Adrenal gland (tissue), 12 donors: ENCODE results near the gene CRELD1. TPM values are rescaled to one million over a fixed set of nuclear protein-coding genes. Genes with fewer than 3 reads are reported as not detected.

Experiments used
- DNase-seq, 7 donors: peaks; one replicate each; pipeline ENCODE4 v3.0.0-alpha.2; 2019 to 2020
- H3K27ac ChIP-seq, 5 donors: fragments of 200-600 bp; sonication (generic) in 4 of 5; 1 replicate in 3 of 5; 2 replicates in 2 of 5; pipeline versions ENCODE4 v1.5.1 to v1.8.0; 2016 to 2020; ENCODE audit warnings: mild to moderate bottlenecking in 1 of 5
- H3K27me3 ChIP-seq: fragments of 200-600 bp; 2 replicates; pipeline ENCODE4 v1.8.0; 2021
- H3K36me3 ChIP-seq, 2 donors: fragments of 200-600 bp; replicated peaks in 1 of 2; 1 replicate in 1 of 2; 2 replicates in 1 of 2; pipeline versions ENCODE4 v1.5.1 to v1.8.0; 2018 to 2022
- H3K4me1 ChIP-seq, 2 donors: fragments of 200-600 bp; replicated peaks in 1 of 2; 1 replicate in 1 of 2; 2 replicates in 1 of 2; pipeline versions ENCODE4 v1.5.1 to v1.8.0; 2018 to 2021
- H3K4me3 ChIP-seq, 4 donors: fragments of 200-600 bp; sonication (generic) in 3 of 4; one replicate each; pipeline ENCODE4 v1.5.1; 2016 to 2018
- H3K9me3 ChIP-seq, 3 donors: fragments of 200-600 bp; sonication (generic) in 1 of 3; replicated peaks in 1 of 3; 1 replicate in 2 of 3; 2 replicates in 1 of 3; pipeline versions ENCODE4 v1.5.1 to v1.8.0; 2016 to 2021
- CTCF ChIP-seq, 6 experiments: fragments of 450-650 bp in 4 of 6; fragments of 200-600 bp in 2 of 6; sonication (generic) in 1 of 6; IDR thresholded peaks; 1 replicate in 5 of 6; 2 replicates in 1 of 6; pipeline versions ENCODE4 v1.5.1 to v1.8.0; 2016 to 2021; ENCODE audit warnings: antibody characterized with exemption in 6 of 6, mild to moderate bottlenecking in 2 of 6, moderate library complexity in 1 of 6
- POLR2A ChIP-seq, 2 donors: fragments of 450-650 bp; IDR thresholded peaks; one replicate each; pipeline ENCODE4 v1.6.1; 2017; ENCODE audit warnings: antibody characterized with exemption in 2 of 2, mild to moderate bottlenecking in 2 of 2, moderate library complexity in 1 of 2
- WGBS, 4 donors: extraction: QIAGEN DNeasy Blood & Tissue Kit in 2 of 4; methylation state at CpG; one replicate each; pipeline versions ENCODE4 v1.1.5 to v1.1.7; 2013 to 2017; 5-methylcytosine and 5-hydroxymethylcytosine counted together
- intact Hi-C, 2 donors: fragments of 100-400 bp; cut with DNase I; formaldehyde crosslinking; loops; one replicate each; pipeline versions ENCODE4 v1.14.1 to v1.15.0; 2022 to 2023
- polyA plus RNA-seq, 3 donors: library from polyadenylated mRNA; stranded (reverse); fragments of 200-250 nt in 2 of 3; fragments of 350-450 nt in 1 of 3; fragmentation: Illumina TruSeq in 1 of 3; extraction: RNeasy Lipid Tissue Mini Kit (QIAGEN cat#74804) in 1 of 3; gene quantifications; one replicate each; pipeline ENCODE4 v1.2.3, GENCODE V29; 2013 to 2014
- total RNA-seq, 9 donors: library from RNA; depleted of rRNA in 4 of 9; stranded (reverse); fragments of >200 nt in 4 of 9; fragments of 120-200 nt in 1 of 9; fragmentation: NEBNext Ultra II Directional in 1 of 9; extraction: Animal tissue kit (Norgen Biotek cat#: 25700) in 1 of 9; gene quantifications; one replicate each; pipeline versions ENCODE4 v1.1.0 to v1.2.4, GENCODE V29; 2013 to 2023
- donor health status: healthy with polysubstance abuse.
- donor health status: Bipolar disorder and iron deficiency.
- donor health status: DM: yes; HTN: yes; CAD: no.
- donor health status: DM: no; HTN: no; CAD: no.
- donor health status: DM: no; HTN: no; CAD: no.
- donor health status: DM: yes; HTN: yes; CAD: no.

Gene CRELD1
- total and polyA plus RNA-seq, 12 donors: 28.8 to 137 (median 47.8) TPM

GRCh38 chr3:9918261-9919038, 15.2 kb upstream of the CRELD1 start:
- Histone ChIP-seq H3K4me3 (peak overlapping the region in 1 of 4 donors; percentile 69), H3K27me3 (no peaks in the 10 kb centered on the region), H3K36me3 (no peaks in the 10 kb centered on the region), H3K9me3 (no peaks in the 10 kb centered on the region), H3K27ac (no peak overlapping the region), H3K4me1 (peaks cover 31 to 49% of the 10 kb centered on the region in 2 donors)
- WGBS, 4 donors: 89 to 94% (median 90%) methylated on average over 4 to 8 of the region's 8 CpGs
- intact Hi-C loops: no loop called here
- TF ChIP-seq POLR2A (IDR thresholded peaks at IDR 0.05) (no peak), CTCF (IDR thresholded peaks at IDR 0.05) (no peak)
- DNase-seq: no peak

GRCh38 chr3:9928158-9928557, 5.5 kb upstream of the CRELD1 start:
- DNase-seq: no peak
- intact Hi-C loops: no loop called here
- Histone ChIP-seq H3K9me3 (no peaks in the 10 kb centered on the region), H3K27ac (no peak overlapping the region), H3K4me3 (no peak overlapping the region), H3K4me1 (peaks cover 4 to 8% of the 10 kb centered on the region in 2 donors), H3K27me3 (no peaks in the 10 kb centered on the region), H3K36me3 (peaks cover 0 to 29% of the 10 kb centered on the region in 2 donors)
- TF ChIP-seq POLR2A (IDR thresholded peaks at IDR 0.05) (no peak), CTCF (IDR thresholded peaks at IDR 0.05) (no peak)
- 90 to 98% (median 95%) methylated on average over 4 to 23 of the region's 23 CpGs for WGBS, 4 donors

GRCh38 chr3:9930804-9931418, 2.7 kb upstream of the CRELD1 start:
- intact Hi-C loops: no loop called here
- Histone ChIP-seq H3K9me3 (no peaks in the 10 kb centered on the region), H3K4me3 (no peak overlapping the region), H3K4me1 (peaks cover 21 to 24% of the 10 kb centered on the region in 2 donors), H3K27ac (no peak overlapping the region), H3K36me3 (peaks cover 0 to 24% of the 10 kb centered on the region in 2 donors), H3K27me3 (no peaks in the 10 kb centered on the region)
- 93 to 98% (median 96%) methylated on average over 4 of the region's 4 CpGs for WGBS, 4 donors
- peak in 1 of 6 experiments; percentile 12 for TF ChIP-seq CTCF (IDR thresholded peaks at IDR 0.05)
- TF ChIP-seq POLR2A (IDR thresholded peaks at IDR 0.05): no peak
- DNase-seq: no peak

- Histone ChIP-seq H3K36me3 (peaks cover 0 to 34% of the 10 kb centered on the region in 2 donors), H3K27me3 (no peaks in the 10 kb centered on the region), H3K4me3 (peak overlapping the region in 2 of 4 donors; percentile 59 to 98), H3K9me3 (no peaks in the 10 kb centered on the region), H3K27ac (peak overlapping the region in 4 of 5 donors; percentile 89 to 97 (median 93)), H3K4me1 (peaks cover 21 to 24% of the 10 kb centered on the region in 2 donors)
- intact Hi-C loops: no loop called here
- 3 to 10% (median 5%) methylated on average over 10 to 13 of the region's 13 CpGs for WGBS, 4 donors
- no peak for TF ChIP-seq POLR2A (IDR thresholded peaks at IDR 0.05)
- no peak for DNase-seq
These were observed 1.1 kb upstream of the CRELD1 start for GRCh38 chr3:9932535-9932842.
